ENCODE measurements around the gene TTC39B.
A peak's percentile ranks its signal among the peaks of the same experiment; 100 is the strongest.

TTC39B gene

DNA sequence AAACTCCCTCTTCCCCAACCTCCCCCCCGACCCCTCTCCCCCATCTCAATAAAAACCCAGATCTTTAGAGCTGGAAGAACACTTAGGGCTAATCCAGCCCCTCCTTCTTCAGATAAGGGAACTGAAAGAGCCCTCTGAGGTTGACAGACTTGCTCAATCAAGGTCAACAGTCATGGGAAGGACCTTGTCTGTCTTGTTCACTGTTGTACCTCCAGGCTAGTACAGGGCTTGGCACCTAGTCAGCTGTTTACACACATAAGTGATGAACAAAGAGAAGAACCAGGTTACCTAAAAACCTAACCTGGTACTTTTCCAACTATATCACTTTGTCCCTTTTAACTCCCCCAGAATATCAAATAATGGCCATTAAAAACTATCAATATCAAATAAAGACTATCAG lies 2.4 kb downstream of the TTC39B start:
- TF ChIP-seq, protein P1, sequence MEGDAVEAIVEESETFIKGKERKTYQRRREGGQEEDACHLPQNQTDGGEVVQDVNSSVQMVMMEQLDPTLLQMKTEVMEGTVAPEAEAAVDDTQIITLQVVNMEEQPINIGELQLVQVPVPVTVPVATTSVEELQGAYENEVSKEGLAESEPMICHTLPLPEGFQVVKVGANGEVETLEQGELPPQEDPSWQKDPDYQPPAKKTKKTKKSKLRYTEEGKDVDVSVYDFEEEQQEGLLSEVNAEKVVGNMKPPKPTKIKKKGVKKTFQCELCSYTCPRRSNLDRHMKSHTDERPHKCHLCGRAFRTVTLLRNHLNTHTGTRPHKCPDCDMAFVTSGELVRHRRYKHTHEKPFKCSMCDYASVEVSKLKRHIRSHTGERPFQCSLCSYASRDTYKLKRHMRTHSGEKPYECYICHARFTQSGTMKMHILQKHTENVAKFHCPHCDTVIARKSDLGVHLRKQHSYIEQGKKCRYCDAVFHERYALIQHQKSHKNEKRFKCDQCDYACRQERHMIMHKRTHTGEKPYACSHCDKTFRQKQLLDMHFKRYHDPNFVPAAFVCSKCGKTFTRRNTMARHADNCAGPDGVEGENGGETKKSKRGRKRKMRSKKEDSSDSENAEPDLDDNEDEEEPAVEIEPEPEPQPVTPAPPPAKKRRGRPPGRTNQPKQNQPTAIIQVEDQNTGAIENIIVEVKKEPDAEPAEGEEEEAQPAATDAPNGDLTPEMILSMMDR (conservative IDR thresholded peaks at IDR 0.05; ENCODE audit: low read length), result no peak
- DNase-seq (ENCODE audit: low read depth), result no peak
- no peak overlapping the region for H3K4me3 ChIP-seq (ENCODE audit: low read length)

DNA sequence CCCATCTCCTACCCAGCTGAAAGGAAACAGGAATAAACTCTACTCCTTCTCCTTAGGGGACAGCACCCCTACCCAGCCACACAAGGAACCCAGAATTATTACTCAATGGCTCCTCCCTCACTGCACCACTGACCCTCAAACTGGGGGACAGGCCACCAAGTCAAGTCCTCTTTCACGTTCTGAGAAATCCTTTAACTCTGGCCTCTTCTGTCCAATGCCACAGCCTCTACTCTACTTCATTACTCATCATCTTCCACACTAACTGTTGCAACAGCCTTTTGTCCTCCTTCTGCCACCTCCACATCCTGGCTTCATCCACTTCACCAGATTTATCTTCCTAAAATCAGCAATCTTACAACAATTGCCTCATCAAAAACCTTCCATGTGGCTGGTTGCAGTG lies 6.8 kb downstream of the TTC39B start:
- no peak overlapping the region for H3K4me3 ChIP-seq (ENCODE audit: low read length)
- TF ChIP-seq, protein P1 (conservative IDR thresholded peaks at IDR 0.05; ENCODE audit: low read length), result no peak
- peak; percentile 35 for DNase-seq (ENCODE audit: low read depth)

DNA sequence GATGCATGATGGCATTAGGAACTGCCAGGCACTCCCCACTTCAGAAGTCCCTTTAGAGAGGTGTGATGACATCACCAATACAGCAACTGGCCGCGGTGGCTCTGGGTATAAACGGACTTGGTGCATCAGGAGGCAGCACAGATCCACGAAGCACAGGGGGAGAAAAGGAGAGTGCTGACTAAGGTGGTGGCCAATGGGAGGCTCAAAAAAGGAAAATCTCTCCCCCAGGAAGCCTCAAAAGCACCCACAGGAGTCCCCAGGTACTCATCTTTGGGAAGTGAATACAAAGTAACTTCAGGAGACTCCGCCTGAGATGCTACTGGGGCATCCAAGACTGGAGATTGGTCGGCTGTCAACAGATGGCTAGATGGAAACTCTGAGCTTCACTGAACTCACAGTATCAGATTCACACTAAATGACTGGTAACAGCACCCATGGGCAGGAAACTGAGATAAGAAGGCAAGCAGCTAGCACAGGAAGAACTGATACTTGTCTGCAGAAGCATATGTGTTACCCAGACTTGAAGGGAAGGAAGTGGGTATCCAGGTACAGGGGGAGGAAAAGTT lies 7.6 kb downstream of the TTC39B start:
- DNase-seq (ENCODE audit: low read depth), result no peak
- H3K4me3 ChIP-seq (ENCODE audit: low read length), result no peak overlapping the region
- TF ChIP-seq, protein P1 (conservative IDR thresholded peaks at IDR 0.05; ENCODE audit: low read length), result no peak

DNA sequence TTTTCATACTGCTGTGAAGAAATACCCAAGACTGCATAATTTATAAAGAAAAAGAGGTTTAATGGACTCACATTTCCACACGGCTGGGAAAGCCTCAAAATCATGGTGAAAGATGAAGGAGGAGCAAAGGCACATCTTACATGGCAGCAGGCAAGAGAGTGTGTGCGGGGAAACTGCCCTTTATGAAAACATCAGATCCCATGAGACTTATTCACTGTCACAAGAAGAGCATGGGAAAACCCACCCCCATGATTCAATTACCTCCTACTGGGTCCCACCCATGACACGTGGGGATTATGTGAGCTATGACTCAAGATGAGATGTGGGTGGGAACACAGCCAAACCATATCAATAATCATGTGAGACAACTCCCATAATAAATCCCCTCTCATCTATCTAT lies 8.7 kb downstream of the TTC39B start:
- TF ChIP-seq, protein P1 (conservative IDR thresholded peaks at IDR 0.05; ENCODE audit: low read length), result no peak
- no peak overlapping the region for H3K4me3 ChIP-seq (ENCODE audit: low read length)
- DNase-seq (ENCODE audit: low read depth), result no peak

DNA sequence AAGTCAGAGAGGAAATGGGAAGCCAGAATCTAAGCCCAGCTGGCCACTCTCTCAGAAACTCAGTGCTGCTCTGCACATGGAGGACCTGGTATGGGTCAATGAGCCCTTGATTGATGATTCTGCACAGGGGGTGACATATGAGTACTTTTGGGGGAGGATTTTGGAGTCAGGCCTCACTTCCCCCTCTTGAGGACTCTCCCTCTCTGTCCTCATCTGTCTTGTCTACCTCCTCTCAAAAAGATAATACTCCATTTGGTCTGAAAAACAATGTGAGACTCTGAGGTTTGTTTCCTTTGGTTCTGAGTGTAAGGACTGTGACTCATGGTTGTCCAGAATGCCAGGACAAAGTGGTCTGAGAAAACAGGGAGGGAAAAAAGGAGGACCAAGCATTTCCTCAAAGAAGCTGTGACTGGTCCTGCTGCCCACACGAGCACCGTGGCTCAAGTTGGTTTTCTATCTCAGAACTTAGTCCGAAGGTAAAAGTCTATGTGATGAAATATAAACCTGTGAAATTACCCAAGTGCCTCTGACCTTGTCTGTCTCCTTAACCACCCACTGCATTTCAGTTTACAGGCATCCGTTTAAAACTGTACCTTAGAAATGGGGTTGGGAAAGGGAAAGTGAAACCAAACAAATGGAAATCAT lies 11.1 kb downstream of the TTC39B start:
- H3K4me3 ChIP-seq (ENCODE audit: low read length), result peak overlapping the region; percentile 64
- peak; percentile 63 for DNase-seq (ENCODE audit: low read depth)
- TF ChIP-seq, protein P1 (conservative IDR thresholded peaks at IDR 0.05; ENCODE audit: low read length), result no peak

DNA sequence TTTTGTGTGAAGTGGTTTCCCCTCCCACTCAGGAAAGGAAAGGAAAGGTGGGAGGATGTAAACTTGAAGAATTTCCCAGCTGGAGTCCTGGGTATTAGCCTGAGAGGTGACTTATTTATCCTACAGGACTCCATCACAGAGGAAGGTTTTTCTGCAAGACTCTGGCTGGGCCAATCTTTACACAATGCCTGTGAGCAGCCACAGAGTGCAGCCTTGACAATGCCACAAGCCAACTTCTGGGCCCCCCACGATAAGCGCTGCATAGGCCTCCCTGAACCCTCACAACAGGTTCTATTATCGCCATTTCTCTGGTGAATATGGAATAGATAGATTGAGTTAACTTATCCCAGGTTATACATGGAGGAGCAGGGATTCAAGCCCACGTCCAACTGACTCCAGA lies 12.4 kb downstream of the TTC39B start:
- DNase-seq (ENCODE audit: low read depth), result no peak
- H3K4me3 ChIP-seq (ENCODE audit: low read length), result no peak overlapping the region
- TF ChIP-seq, protein P1 (conservative IDR thresholded peaks at IDR 0.05; ENCODE audit: low read length), result no peak

DNA sequence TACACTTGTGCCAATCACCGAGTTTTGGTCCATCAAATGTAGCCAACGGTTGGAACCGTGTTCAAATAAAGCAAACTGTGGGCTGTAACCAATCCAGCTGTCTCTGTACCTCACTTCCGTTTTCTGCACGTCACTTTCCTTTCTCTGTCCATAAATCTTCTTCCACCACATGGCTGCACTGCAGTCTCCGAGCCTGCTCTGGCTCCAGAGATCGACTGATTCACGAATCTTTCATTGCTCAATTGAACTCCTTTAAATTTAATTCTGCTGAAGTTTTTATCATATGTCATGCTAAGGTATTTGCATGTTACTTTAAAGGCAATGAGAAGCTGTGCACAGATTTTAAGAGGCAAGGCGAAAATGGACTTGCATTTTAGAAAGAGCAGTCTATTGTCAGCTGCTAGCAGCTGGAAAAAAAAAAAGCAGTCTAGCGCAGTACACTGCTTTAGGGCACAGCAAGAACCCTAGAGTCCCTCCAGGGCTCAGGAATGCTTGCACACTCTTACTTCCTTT lies 13.2 kb downstream of the TTC39B start:
- TF ChIP-seq, protein P1 (conservative IDR thresholded peaks at IDR 0.05; ENCODE audit: low read length), result no peak
- H3K4me3 ChIP-seq (ENCODE audit: low read length), result peak overlapping the region; percentile 3; the same call in 1 of the 2 replicates
- DNase-seq (ENCODE audit: low read depth), result peak; percentile 56

Measured in AG10803 (cell line).